H9 (cell line): ENCODE data around the gene KDM5B. TPM values are rescaled to one million over a fixed set of nuclear protein-coding genes. Genes with fewer than 3 reads are reported as not detected.

Source experiments
- DNase-seq: peaks from one replicate; pipeline ENCODE4 v3.0.0-alpha.2; 2017
- H2AFZ ChIP-seq: one replicate; pipeline ENCODE4 v1.6.1; 2013; ENCODE audit warnings: mild to moderate bottlenecking, low read length, control low read depth, moderate library complexity
- H2AK5ac ChIP-seq: 2 replicates; pipeline ENCODE4 v1.6.1; 2013; ENCODE audit warnings: low read length, control low read depth, mixed read lengths; ENCODE audit not compliant: insufficient read length
- H2BK120ac ChIP-seq: one replicate; pipeline ENCODE4 v1.6.1; 2013; ENCODE audit warnings: low read depth, mild to moderate bottlenecking, low read length, control low read depth, inconsistent platforms; ENCODE audit not compliant: poor library complexity, severe bottlenecking
- H2BK12ac ChIP-seq: 2 replicates; pipeline ENCODE4 v1.6.1; 2013; ENCODE audit warnings: low read length, control low read depth, mixed read lengths, low read depth; ENCODE audit not compliant: insufficient read length
- H2BK15ac ChIP-seq: 2 replicates; pipeline ENCODE4 v1.6.1; 2013; ENCODE audit warnings: low read depth, low read length, control low read depth
- H2BK20ac ChIP-seq: one replicate; pipeline ENCODE4 v1.6.1; 2013; ENCODE audit warnings: low read depth, mild to moderate bottlenecking, low read length, control low read depth, inconsistent platforms; ENCODE audit not compliant: poor library complexity, severe bottlenecking
- H2BK5ac ChIP-seq: 2 replicates; pipeline ENCODE4 v1.6.1; 2013; ENCODE audit warnings: low read length, control low read depth, mixed read lengths; ENCODE audit not compliant: insufficient read length
- H3K14ac ChIP-seq: 2 replicates; pipeline ENCODE4 v1.6.1; 2013; ENCODE audit warnings: low read length, control low read depth; ENCODE audit not compliant: insufficient read depth
- H3K18ac ChIP-seq: 2 replicates; pipeline ENCODE4 v1.6.1; 2013; ENCODE audit warnings: low read depth, mild to moderate bottlenecking, mixed read lengths, low read length, control low read depth; ENCODE audit not compliant: insufficient read length
- H3K23ac ChIP-seq: 2 replicates; pipeline ENCODE4 v1.6.1; 2013; ENCODE audit warnings: low read length, control low read depth, mixed read lengths, low read depth; ENCODE audit not compliant: insufficient read length
- H3K23me2 ChIP-seq: 2 replicates; pipeline ENCODE4 v1.6.1; 2013; ENCODE audit warnings: low read depth, mild to moderate bottlenecking, mixed read lengths, low read length, control low read depth; ENCODE audit not compliant: insufficient read length, poor library complexity, severe bottlenecking
- H3K27ac ChIP-seq: 2 replicates; pipeline ENCODE4 v1.5.1; 2013; ENCODE audit warnings: low read length, control low read depth, mixed read lengths, low read depth; ENCODE audit not compliant: insufficient read length
- H3K27me3 ChIP-seq: 2 replicates; pipeline ENCODE4 v1.6.1; 2013; ENCODE audit warnings: low read length, control low read depth, inconsistent platforms; ENCODE audit not compliant: insufficient read depth
- H3K4ac ChIP-seq: 2 replicates; pipeline ENCODE4 v1.6.1; 2013; ENCODE audit warnings: low read depth, mild to moderate bottlenecking, control low read depth, inconsistent platforms, low read length, moderate library complexity
- H3K4me1 ChIP-seq: 2 replicates; pipeline ENCODE4 v1.6.1; 2013; ENCODE audit warnings: low read length, control low read depth, inconsistent platforms; ENCODE audit not compliant: insufficient read depth
- H3K4me2 ChIP-seq: 2 replicates; pipeline ENCODE4 v1.6.1; 2013; ENCODE audit warnings: low read length, control low read depth, mixed read lengths; ENCODE audit not compliant: insufficient read length, insufficient read depth
- H3K56ac ChIP-seq: 2 replicates; pipeline ENCODE4 v1.6.1; 2013; ENCODE audit warnings: low read depth, mild to moderate bottlenecking, mixed read lengths, low read length, control low read depth; ENCODE audit not compliant: insufficient read length
- H3K79me1 ChIP-seq: 2 replicates; pipeline ENCODE4 v1.6.1; 2013; ENCODE audit warnings: low read depth, mild to moderate bottlenecking, moderate library complexity, low read length, control low read depth, inconsistent platforms; ENCODE audit not compliant: insufficient read depth, poor library complexity, severe bottlenecking
- H3K79me2 ChIP-seq: 2 replicates; pipeline ENCODE4 v1.6.1; 2013; ENCODE audit warnings: low read length, control low read depth, inconsistent platforms; ENCODE audit not compliant: insufficient read depth
- H3K9ac ChIP-seq: 2 replicates; pipeline ENCODE4 v1.6.1; 2013; ENCODE audit warnings: low read length, control low read depth, mixed read lengths; ENCODE audit not compliant: insufficient read length; ENCODE audit errors: extremely low read depth
- H3K9me3 ChIP-seq: one replicate; pipeline ENCODE4 v1.6.1; 2013; ENCODE audit warnings: low read depth, low read length, inconsistent platforms; ENCODE audit not compliant: control insufficient read depth
- H3T11ph ChIP-seq: one replicate; pipeline ENCODE4 v1.6.1; 2013; ENCODE audit warnings: mild to moderate bottlenecking, low read length, control low read depth, inconsistent platforms
- H4K20me1 ChIP-seq: one replicate; pipeline ENCODE4 v1.6.1; 2013; ENCODE audit not compliant: control insufficient read depth, insufficient read length, insufficient read depth
- H4K5ac ChIP-seq: 2 replicates; pipeline ENCODE4 v1.6.1; 2013; ENCODE audit warnings: low read depth, mild to moderate bottlenecking, mixed read lengths, low read length, control low read depth; ENCODE audit not compliant: insufficient read length
- H4K8ac ChIP-seq: replicated peaks from 2 replicates; pipeline ENCODE4 v1.6.1; 2013; ENCODE audit warnings: low read length, control low read depth, mixed read lengths, low read depth; ENCODE audit not compliant: insufficient read length
- H4K91ac ChIP-seq: 2 replicates; pipeline ENCODE4 v1.6.1; 2013; ENCODE audit warnings: low read depth, mild to moderate bottlenecking, moderate library complexity, mixed read lengths, low read length, control low read depth; ENCODE audit not compliant: insufficient read length
- H3K27ac Mint-ChIP-seq, 3 experiments: 2 replicates in 2 of 3; 3 replicates in 1 of 3; pipeline ENCODE4 v1.8.0; 2020 to 2021; ENCODE audit warnings: mixed read lengths in 3 of 3, mild to moderate bottlenecking in 1 of 3, moderate library complexity in 1 of 3
- H3K27me3 Mint-ChIP-seq: 2 replicates; pipeline ENCODE4 v1.8.0; 2021; ENCODE audit warnings: low read depth, mild to moderate bottlenecking, moderate library complexity, mixed read lengths
- H3K36me3 Mint-ChIP-seq, 3 experiments: 2 replicates in 2 of 3; 3 replicates in 1 of 3; pipeline ENCODE4 v1.8.0; 2020 to 2021; ENCODE audit warnings: low read depth in 3 of 3, mixed read lengths in 3 of 3; ENCODE audit not compliant: insufficient read depth in 1 of 3
- H3K4me1 Mint-ChIP-seq, 2 experiments: 2 replicates each; pipeline ENCODE4 v1.8.0; 2020; ENCODE audit warnings: mixed read lengths in 2 of 2
- H3K4me3 Mint-ChIP-seq, 2 experiments: 2 replicates in 1 of 2; 3 replicates in 1 of 2; pipeline ENCODE4 v1.8.0; 2020 to 2021; ENCODE audit warnings: mild to moderate bottlenecking in 2 of 2, mixed read lengths in 2 of 2, moderate library complexity in 1 of 2
- H3K9me3 Mint-ChIP-seq, 2 experiments: 2 replicates in 1 of 2; 3 replicates in 1 of 2; pipeline ENCODE4 v1.8.0; 2020; ENCODE audit warnings: mild to moderate bottlenecking in 2 of 2, mixed read lengths in 2 of 2, moderate library complexity in 1 of 2
- WGBS: extraction: QIAGEN DNeasy Blood & Tissue Kit; methylation state at CpG from one replicate; pipeline ENCODE4 v1.1.7; 2013; ENCODE audit warnings: missing lambda C conversion rate, low lambda C conversion rate, mixed read lengths; ENCODE audit not compliant: insufficient read length; ENCODE audit errors: extremely low coverage; 5-methylcytosine and 5-hydroxymethylcytosine counted together
- total RNA-seq: library from RNA; stranded (reverse); gene quantifications from 2 replicates; pipeline ENCODE4 v1.2.1, GENCODE V29; 2021
- TF ChIP-seq, protein P1 (sequence below): fragments of 200-600 bp; sonication (generic); conservative IDR thresholded peaks from 3 replicates; pipeline ENCODE4 v1.8.0; 2021; ENCODE audit warnings: antibody characterized with exemption, mild to moderate bottlenecking

Gene KDM5B
- total RNA-seq, 1 experiment from 2014 or later = 210 TPM

DNA sequence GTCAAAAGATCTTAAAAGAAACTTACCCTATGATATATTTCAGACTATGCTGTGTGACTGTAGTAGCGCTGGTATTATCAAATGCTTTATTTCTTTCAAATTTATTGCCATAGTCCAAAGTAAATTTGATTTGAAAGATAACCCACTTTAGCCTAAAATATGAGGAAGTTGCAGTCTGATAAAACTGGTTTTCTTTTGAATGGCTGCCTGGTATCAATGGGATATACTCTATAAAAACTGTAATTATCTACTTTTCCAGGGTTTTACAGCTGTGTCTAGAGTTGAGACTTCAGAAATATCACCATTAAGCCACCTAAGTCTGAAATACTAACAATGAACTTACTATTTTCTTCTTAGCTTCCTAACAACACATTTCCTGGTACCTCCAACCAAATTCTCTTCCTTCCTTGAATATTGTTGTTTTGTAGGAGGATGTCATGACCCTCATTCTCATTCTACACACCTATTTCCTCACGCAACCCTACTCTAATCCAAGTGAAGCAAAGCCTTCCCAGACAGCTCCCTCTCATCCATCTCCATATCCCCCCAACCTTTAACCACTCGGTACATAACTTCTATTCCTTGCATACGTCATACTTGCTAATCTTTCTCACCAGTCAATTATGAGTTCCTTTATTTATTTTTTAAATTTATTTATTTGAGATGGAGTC is 17.0 kb downstream of the KDM5B start:
- H2BK120ac ChIP-seq = no peak overlapping the region
- H2BK12ac ChIP-seq = no peak overlapping the region
- no peaks in the 10 kb centered on the region for H3K27me3 Mint-ChIP-seq
- H3K9me3 Mint-ChIP-seq = no peaks in the 10 kb centered on the region
- no peak overlapping the region for H3T11ph ChIP-seq
- no peak overlapping the region for H3K18ac ChIP-seq
- no peaks in the 10 kb centered on the region for H3K79me1 ChIP-seq
- H3K9ac ChIP-seq = no peak overlapping the region
- H3K4ac ChIP-seq = no peak overlapping the region
- H3K23ac ChIP-seq = no peak overlapping the region
- H3K4me3 Mint-ChIP-seq = no peak overlapping the region
- TF ChIP-seq, protein P1, sequence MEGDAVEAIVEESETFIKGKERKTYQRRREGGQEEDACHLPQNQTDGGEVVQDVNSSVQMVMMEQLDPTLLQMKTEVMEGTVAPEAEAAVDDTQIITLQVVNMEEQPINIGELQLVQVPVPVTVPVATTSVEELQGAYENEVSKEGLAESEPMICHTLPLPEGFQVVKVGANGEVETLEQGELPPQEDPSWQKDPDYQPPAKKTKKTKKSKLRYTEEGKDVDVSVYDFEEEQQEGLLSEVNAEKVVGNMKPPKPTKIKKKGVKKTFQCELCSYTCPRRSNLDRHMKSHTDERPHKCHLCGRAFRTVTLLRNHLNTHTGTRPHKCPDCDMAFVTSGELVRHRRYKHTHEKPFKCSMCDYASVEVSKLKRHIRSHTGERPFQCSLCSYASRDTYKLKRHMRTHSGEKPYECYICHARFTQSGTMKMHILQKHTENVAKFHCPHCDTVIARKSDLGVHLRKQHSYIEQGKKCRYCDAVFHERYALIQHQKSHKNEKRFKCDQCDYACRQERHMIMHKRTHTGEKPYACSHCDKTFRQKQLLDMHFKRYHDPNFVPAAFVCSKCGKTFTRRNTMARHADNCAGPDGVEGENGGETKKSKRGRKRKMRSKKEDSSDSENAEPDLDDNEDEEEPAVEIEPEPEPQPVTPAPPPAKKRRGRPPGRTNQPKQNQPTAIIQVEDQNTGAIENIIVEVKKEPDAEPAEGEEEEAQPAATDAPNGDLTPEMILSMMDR = no peak
- no peaks in the 10 kb centered on the region for H4K20me1 ChIP-seq
- H3K14ac ChIP-seq = no peak overlapping the region
- 100% methylated on average over 2 of the region's 4 CpGs for WGBS
- H3K23me2 ChIP-seq = no peaks in the 10 kb centered on the region
- peaks cover 53% of the 10 kb centered on the region; the same call in 1 of the 2 replicates for H3K79me2 ChIP-seq
- no peak overlapping the region for H4K8ac ChIP-seq
- H4K91ac ChIP-seq = no peak overlapping the region
- peak overlapping the region in 1 of 3 experiments; percentile 31; a peak in 1 of 7 replicates for H3K27ac Mint-ChIP-seq
- H3K4me2 ChIP-seq = no peak overlapping the region
- peaks cover 18 to 28% of the 10 kb centered on the region in 2 experiments for H3K4me1 Mint-ChIP-seq
- no peak overlapping the region for H2BK5ac ChIP-seq
- H3K56ac ChIP-seq = no peak overlapping the region
- peaks cover 10 to 16% (median 12%) of the 10 kb centered on the region in 3 experiments; a peak in 6 of 7 replicates for H3K36me3 Mint-ChIP-seq
- H3K4me1 ChIP-seq = no peaks in the 10 kb centered on the region; the same call in 1 of the 2 replicates
- H3K27me3 ChIP-seq = no peaks in the 10 kb centered on the region
- no peak overlapping the region for H4K5ac ChIP-seq
- no peak for DNase-seq
- no peak overlapping the region for H2AFZ ChIP-seq
- no peaks in the 10 kb centered on the region for H3K9me3 ChIP-seq
- no peak overlapping the region for H2AK5ac ChIP-seq
- H2BK15ac ChIP-seq = no peak overlapping the region
- no peak overlapping the region for H2BK20ac ChIP-seq
- no peak overlapping the region for H3K27ac ChIP-seq
